Measurements from ENCODE around the gene FKBP1A.

Gene FKBP1A

GRCh38 chr20:1367479-1367878 is 25.4 kb downstream of the FKBP1A start:
- Histone ChIP-seq H3K27ac (ENCODE audit: low read length) (no peak overlapping the region), H3K9me3 (ENCODE audit: insufficient read depth, low read length) (no peaks in the 10 kb centered on the region), H3K4me3 (ENCODE audit: low read length) (no peak overlapping the region), H4K20me1 (ENCODE audit: insufficient read depth, low read length) (peaks cover 14% of the 10 kb centered on the region), H3K79me2 (ENCODE audit: low read length) (0 out of 2 replicates have a peak, but pooled peaks cover 3% of the 10 kb centered on the region), H3K36me3 (replicated peaks; ENCODE audit: low read depth, low read length) (peaks cover 47% of the 10 kb centered on the region), H3K9ac (ENCODE audit: low read length) (no peak overlapping the region), H3K4me2 (ENCODE audit: low read length) (no peak overlapping the region), H2AFZ (ENCODE audit: low read depth, low read length) (no peak overlapping the region), H3K27me3 (ENCODE audit: low read depth, low read length) (no peaks in the 10 kb centered on the region), H3K4me1 (ENCODE audit: low read length) (no peaks in the 10 kb centered on the region)
- no peak for TF ChIP-seq EZH2phosphoT487 (IDR thresholded peaks at IDR 0.05; ENCODE audit: low read depth)
- TF ChIP-seq, protein P1, sequence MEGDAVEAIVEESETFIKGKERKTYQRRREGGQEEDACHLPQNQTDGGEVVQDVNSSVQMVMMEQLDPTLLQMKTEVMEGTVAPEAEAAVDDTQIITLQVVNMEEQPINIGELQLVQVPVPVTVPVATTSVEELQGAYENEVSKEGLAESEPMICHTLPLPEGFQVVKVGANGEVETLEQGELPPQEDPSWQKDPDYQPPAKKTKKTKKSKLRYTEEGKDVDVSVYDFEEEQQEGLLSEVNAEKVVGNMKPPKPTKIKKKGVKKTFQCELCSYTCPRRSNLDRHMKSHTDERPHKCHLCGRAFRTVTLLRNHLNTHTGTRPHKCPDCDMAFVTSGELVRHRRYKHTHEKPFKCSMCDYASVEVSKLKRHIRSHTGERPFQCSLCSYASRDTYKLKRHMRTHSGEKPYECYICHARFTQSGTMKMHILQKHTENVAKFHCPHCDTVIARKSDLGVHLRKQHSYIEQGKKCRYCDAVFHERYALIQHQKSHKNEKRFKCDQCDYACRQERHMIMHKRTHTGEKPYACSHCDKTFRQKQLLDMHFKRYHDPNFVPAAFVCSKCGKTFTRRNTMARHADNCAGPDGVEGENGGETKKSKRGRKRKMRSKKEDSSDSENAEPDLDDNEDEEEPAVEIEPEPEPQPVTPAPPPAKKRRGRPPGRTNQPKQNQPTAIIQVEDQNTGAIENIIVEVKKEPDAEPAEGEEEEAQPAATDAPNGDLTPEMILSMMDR (IDR thresholded peaks at IDR 0.05; ENCODE audit: low read depth, low read length) = no peak

DNA sequence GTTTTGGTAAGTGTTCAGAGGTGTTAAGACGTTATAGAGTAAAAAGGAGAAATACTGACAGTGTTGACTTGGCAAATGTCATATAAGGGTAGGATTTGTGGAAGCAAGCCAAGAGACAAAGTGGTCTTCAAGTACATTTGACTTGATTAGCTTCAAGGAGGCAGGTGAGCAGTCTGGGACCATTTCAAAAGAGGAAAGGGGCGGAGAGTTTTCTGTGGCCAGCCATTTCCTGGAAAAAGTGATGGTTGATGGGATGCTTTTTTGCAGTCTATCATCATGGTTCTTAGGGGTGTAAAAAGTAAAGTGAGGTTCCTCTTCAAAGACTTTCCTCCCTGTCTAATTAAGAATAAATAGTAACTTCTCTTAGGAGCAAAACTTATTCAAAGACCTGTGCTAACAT is 28.7 kb downstream of the FKBP1A start:
- H3K4me2 ChIP-seq (ENCODE audit: low read length) = no peak overlapping the region
- H3K36me3 ChIP-seq (replicated peaks; ENCODE audit: low read depth, low read length) = peaks cover 36% of the 10 kb centered on the region
- H3K9ac ChIP-seq (ENCODE audit: low read length) = no peak overlapping the region
- no peaks in the 10 kb centered on the region for H3K9me3 ChIP-seq (ENCODE audit: insufficient read depth, low read length)
- H3K27me3 ChIP-seq (ENCODE audit: low read depth, low read length) = no peaks in the 10 kb centered on the region
- no peaks in the 10 kb centered on the region for H3K79me2 ChIP-seq (ENCODE audit: low read length)
- no peak for TF ChIP-seq EZH2phosphoT487 (IDR thresholded peaks at IDR 0.05; ENCODE audit: low read depth)
- TF ChIP-seq, protein P1 (IDR thresholded peaks at IDR 0.05; ENCODE audit: low read depth, low read length) = no peak
- H3K4me1 ChIP-seq (ENCODE audit: low read length) = no peaks in the 10 kb centered on the region
- no peak overlapping the region for H2AFZ ChIP-seq (ENCODE audit: low read depth, low read length)
- H3K27ac ChIP-seq (ENCODE audit: low read length) = no peak overlapping the region
- H3K4me3 ChIP-seq (ENCODE audit: low read length) = no peak overlapping the region
- peaks cover 12% of the 10 kb centered on the region; the same call in 1 of the 2 replicates for H4K20me1 ChIP-seq (ENCODE audit: insufficient read depth, low read length)

DNA sequence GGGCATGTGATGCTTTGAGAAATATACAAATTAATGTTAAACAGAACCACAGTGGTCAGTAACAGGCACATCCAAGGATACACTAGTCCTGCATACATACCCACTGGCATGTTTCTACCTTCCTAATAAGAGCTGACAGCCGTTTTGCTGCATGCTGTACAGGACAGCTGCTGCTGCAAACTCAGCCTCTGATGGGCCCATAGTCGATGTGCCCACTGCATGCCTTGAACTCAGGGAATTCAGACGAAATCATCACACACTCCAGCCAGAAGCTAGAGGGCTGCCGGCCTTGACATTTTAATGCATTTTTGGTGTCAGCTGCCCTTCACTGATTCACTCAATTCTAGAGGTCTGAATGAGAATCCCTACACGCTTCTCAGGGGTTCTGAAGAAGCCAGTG is 29.3 kb downstream of the FKBP1A start:
- no peak for TF ChIP-seq EZH2phosphoT487 (IDR thresholded peaks at IDR 0.05; ENCODE audit: low read depth)
- TF ChIP-seq, protein P1 (IDR thresholded peaks at IDR 0.05; ENCODE audit: low read depth, low read length) = no peak
- H3K27ac ChIP-seq (ENCODE audit: low read length) = no peak overlapping the region
- H3K27me3 ChIP-seq (ENCODE audit: low read depth, low read length) = no peaks in the 10 kb centered on the region
- peaks cover 12% of the 10 kb centered on the region; the same call in 1 of the 2 replicates for H4K20me1 ChIP-seq (ENCODE audit: insufficient read depth, low read length)
- H2AFZ ChIP-seq (ENCODE audit: low read depth, low read length) = no peak overlapping the region
- no peak overlapping the region for H3K9ac ChIP-seq (ENCODE audit: low read length)
- no peaks in the 10 kb centered on the region for H3K4me1 ChIP-seq (ENCODE audit: low read length)
- no peaks in the 10 kb centered on the region for H3K79me2 ChIP-seq (ENCODE audit: low read length)
- H3K4me3 ChIP-seq (ENCODE audit: low read length) = no peak overlapping the region
- no peaks in the 10 kb centered on the region for H3K9me3 ChIP-seq (ENCODE audit: insufficient read depth, low read length)
- peaks cover 33% of the 10 kb centered on the region for H3K36me3 ChIP-seq (replicated peaks; ENCODE audit: low read depth, low read length)
- H3K4me2 ChIP-seq (ENCODE audit: low read length) = no peak overlapping the region

GRCh38 chr20:1362484-1362883 is 30.4 kb downstream of the FKBP1A start:
- Histone ChIP-seq H3K79me2 (ENCODE audit: low read length) (no peaks in the 10 kb centered on the region), H3K9ac (ENCODE audit: low read length) (no peak overlapping the region), H3K27me3 (ENCODE audit: low read depth, low read length) (no peaks in the 10 kb centered on the region)

More at GRCh38 chr20:1362484-1362883, 30.4 kb downstream of the FKBP1A start:
- H2AFZ ChIP-seq (ENCODE audit: low read depth, low read length) = no peak overlapping the region
- no peaks in the 10 kb centered on the region for H3K4me1 ChIP-seq (ENCODE audit: low read length)
- no peak overlapping the region for H3K4me2 ChIP-seq (ENCODE audit: low read length)
- no peaks in the 10 kb centered on the region for H3K9me3 ChIP-seq (ENCODE audit: insufficient read depth, low read length)
- no peak for TF ChIP-seq EZH2phosphoT487 (IDR thresholded peaks at IDR 0.05; ENCODE audit: low read depth)
- TF ChIP-seq, protein P1 (IDR thresholded peaks at IDR 0.05; ENCODE audit: low read depth, low read length) = no peak
- no peak overlapping the region for H3K4me3 ChIP-seq (ENCODE audit: low read length)
- H3K36me3 ChIP-seq (replicated peaks; ENCODE audit: low read depth, low read length) = peaks cover 35% of the 10 kb centered on the region
- H3K27ac ChIP-seq (ENCODE audit: low read length) = no peak overlapping the region
- peaks cover 12% of the 10 kb centered on the region; the same call in 1 of the 2 replicates for H4K20me1 ChIP-seq (ENCODE audit: insufficient read depth, low read length)

Measured in OCI-LY3 (cell line).